Stimulated activated naive CD4-positive, alpha-beta T cell (primary cell): ENCODE results near the gene FKBP8.
"Not testable (repeated sequence)": the region's sequence is repeated elsewhere in the genome, so short reads cannot be mapped to it uniquely, and the experiment has no call there.

Source experiments
- DNase-seq, 6 experiments: peaks; one replicate each; lab custom pipeline; 2025; lab: John Stamatoyannopoulos, UW

The FKBP8 gene

GRCh38 chr19:18542941-18543813 is at the start of gene FKBP8:
Gene FKBP8, minus strand, starts transcription at chr19:18543573. Its CDS starts 1,603 bp downstream, at chr19:18541970.
- peak; percentile 79 to 91 (median 90) for DNase-seq

GRCh38 chr19:18592732-18593131 is 49.4 kb upstream of the FKBP8 start:
- not testable (repeated sequence) for DNase-seq

GRCh38 chr19:18591735-18592385 is 48.5 kb upstream of the FKBP8 start:
- no peak for DNase-seq

- peak in 2 of 6 experiments; percentile 16 to 39 for DNase-seq
Measured at GRCh38 chr19:18590273-18591272, 47.2 kb upstream of the FKBP8 start.

GRCh38 chr19:18589380-18590272 is 46.3 kb upstream of the FKBP8 start:
- DNase-seq = peak in 3 of 6 experiments; percentile 68 to 84 (median 76)

GRCh38 chr19:18588611-18589379 is 45.4 kb upstream of the FKBP8 start, which contains the start of gene REX1BD:
Gene REX1BD, plus strand, starts transcription at chr19:18588798. Its CDS starts 4 bp downstream, at chr19:18588802.
- peak; percentile 79 to 91 (median 88) for DNase-seq

- DNase-seq = no peak
Measured at GRCh38 chr19:18587962-18588610, 44.7 kb upstream of the FKBP8 start.

GRCh38 chr19:18587561-18587960 is 44.2 kb upstream of the FKBP8 start:
- no peak for DNase-seq

- no peak for DNase-seq
Measured at GRCh38 chr19:18586306-18586705, 42.9 kb upstream of the FKBP8 start.

- no peak for DNase-seq
Measured at GRCh38 chr19:18580311-18580710, 36.9 kb upstream of the FKBP8 start.

GRCh38 chr19:18577365-18577914 is 34.1 kb upstream of the FKBP8 start:
- no peak for DNase-seq

GRCh38 chr19:18576383-18576782 is 33.0 kb upstream of the FKBP8 start:
- DNase-seq = no peak

- no peak for DNase-seq
Measured at GRCh38 chr19:18574691-18575291, 31.4 kb upstream of the FKBP8 start.

GRCh38 chr19:18571564-18572344 is 28.4 kb upstream of the FKBP8 start, which contains the start of gene UBA52:
Gene UBA52, plus strand, starts transcription at chr19:18571857. Its CDS starts 1,444 bp downstream, at chr19:18573301.
- DNase-seq = peak; percentile 96 to 99 (median 98)

- no peak for DNase-seq
Measured at GRCh38 chr19:18568367-18568766, 25.0 kb upstream of the FKBP8 start.

GRCh38 chr19:18566953-18567352 is 23.6 kb upstream of the FKBP8 start:
- no peak for DNase-seq

GRCh38 chr19:18562086-18562485 is 18.7 kb upstream of the FKBP8 start:
- no peak for DNase-seq

GRCh38 chr19:18559685-18560084 is 16.3 kb upstream of the FKBP8 start:
- DNase-seq = no peak
